Measurements from ENCODE around the gene ETFDH.

GRCh38 chr4:158721680-158722079 lies 49.6 kb downstream of the ETFDH start:
- TF ChIP-seq CTCF (IDR thresholded peaks at IDR 0.05) (no peak), POLR2A (IDR thresholded peaks at IDR 0.05) (no peak)
